ENCODE measurements around the gene ANGPTL2.

GRCh38 chr9:127155314-127155960, 33.0 kb upstream of the ANGPTL2 start:
- no peak for TF ChIP-seq CTCF (IDR thresholded peaks at IDR 0.05 in 2 of 3, conservative IDR thresholded peaks at IDR 0.05 in 1 of 3; ENCODE audit: borderline replicate concordance in 1 of 3, insufficient read depth in 1 of 3, low read depth in 2 of 3, low read length in 2 of 3)
- no peak for TF ChIP-seq MAX (IDR thresholded peaks at IDR 0.05)
- TF ChIP-seq REST (IDR thresholded peaks at IDR 0.05; ENCODE audit: low read depth): no peak
- no peak for TF ChIP-seq EZH2 (IDR thresholded peaks at IDR 0.05)

Data from HCT116 (cell line).